Endodermal cell (in vitro differentiated cells): ENCODE data around the gene DENND1A. TPM values are rescaled to one million over a fixed set of nuclear protein-coding genes. Genes with fewer than 3 reads are reported as not detected.

Source experiments
- DNase-seq: peaks from one replicate; pipeline ENCODE4 v3.0.0-alpha.2; 2017
- H3K27ac ChIP-seq: 2 replicates; pipeline ENCODE4 v1.5.1; 2013; ENCODE audit warnings: mild to moderate bottlenecking, low read depth, low read length, moderate library complexity
- H3K27me3 ChIP-seq: 2 replicates; pipeline ENCODE4 v1.6.1; 2013; ENCODE audit warnings: mild to moderate bottlenecking, low read length, moderate library complexity; ENCODE audit not compliant: insufficient read depth, control insufficient read depth, poor library complexity, severe bottlenecking
- H3K36me3 ChIP-seq: 2 replicates; pipeline ENCODE4 v1.7.0; 2013; ENCODE audit warnings: mild to moderate bottlenecking, low read length, moderate library complexity; ENCODE audit not compliant: control insufficient read depth, insufficient read depth
- H3K4me1 ChIP-seq: one replicate; pipeline ENCODE4 v1.7.0; 2013; ENCODE audit warnings: low read length; ENCODE audit not compliant: control insufficient read depth, insufficient read depth
- H3K4me3 ChIP-seq: 2 replicates; pipeline ENCODE4 v1.5.1; 2013; ENCODE audit warnings: mild to moderate bottlenecking, low read length, moderate library complexity
- H3K9ac ChIP-seq: 2 replicates; pipeline ENCODE4 v1.6.1; 2013; ENCODE audit warnings: mild to moderate bottlenecking, low read length, moderate library complexity; ENCODE audit not compliant: poor library complexity, severe bottlenecking; ENCODE audit errors: extremely low read depth
- H3K9me3 ChIP-seq: 2 replicates; pipeline ENCODE4 v1.6.1; 2013; ENCODE audit warnings: mild to moderate bottlenecking, low read length, moderate library complexity; ENCODE audit not compliant: control insufficient read depth
- H3K27ac Mint-ChIP-seq: 2 replicates; pipeline ENCODE4 v1.8.0; 2020; ENCODE audit warnings: mixed read lengths
- H3K27me3 Mint-ChIP-seq: 2 replicates; pipeline ENCODE4 v1.8.0; 2021; ENCODE audit warnings: mild to moderate bottlenecking, mixed read lengths; ENCODE audit not compliant: insufficient read depth
- H3K36me3 Mint-ChIP-seq: 2 replicates; pipeline ENCODE4 v1.8.0; 2020; ENCODE audit warnings: low read depth, mixed read lengths
- H3K4me1 Mint-ChIP-seq: 2 replicates; pipeline ENCODE4 v1.8.0; 2020; ENCODE audit warnings: mixed read lengths
- H3K4me3 Mint-ChIP-seq: 2 replicates; pipeline ENCODE4 v1.8.0; 2020; ENCODE audit warnings: mild to moderate bottlenecking, moderate library complexity, mixed read lengths
- H3K9me3 Mint-ChIP-seq: 2 replicates; pipeline ENCODE4 v1.8.0; 2020; ENCODE audit warnings: mild to moderate bottlenecking, mixed read lengths
- WGBS, 2 experiments: methylation state at CpG; one replicate each; pipeline versions ENCODE4 v1.1.5 to v1.1.7; 2013; ENCODE audit warnings: missing lambda C conversion rate in 2 of 2, mixed read lengths in 1 of 2; ENCODE audit not compliant: insufficient coverage in 1 of 2, insufficient read length in 1 of 2; 5-methylcytosine and 5-hydroxymethylcytosine counted together
- total RNA-seq, 2 donors: library from RNA; stranded (reverse); fragmentation: NEBNext Ultra II Directional in 1 of 2; extraction: Animal tissue kit (Norgen Biotek cat#: 25700) in 1 of 2; gene quantifications; 2 replicates in 1 of 2; 3 replicates in 1 of 2; pipeline ENCODE4 v1.2.1, GENCODE V29; 2021
- TF ChIP-seq, protein P1 (sequence below): fragments of 200-600 bp; sonication (generic); conservative IDR thresholded peaks from 2 replicates; pipeline ENCODE4 v1.5.0; 2021; ENCODE audit warnings: antibody characterized with exemption, mild to moderate bottlenecking

DENND1A gene
- total RNA-seq, 2 donors from 2014 or later: 29.5 to 38.4 TPM

DNA sequence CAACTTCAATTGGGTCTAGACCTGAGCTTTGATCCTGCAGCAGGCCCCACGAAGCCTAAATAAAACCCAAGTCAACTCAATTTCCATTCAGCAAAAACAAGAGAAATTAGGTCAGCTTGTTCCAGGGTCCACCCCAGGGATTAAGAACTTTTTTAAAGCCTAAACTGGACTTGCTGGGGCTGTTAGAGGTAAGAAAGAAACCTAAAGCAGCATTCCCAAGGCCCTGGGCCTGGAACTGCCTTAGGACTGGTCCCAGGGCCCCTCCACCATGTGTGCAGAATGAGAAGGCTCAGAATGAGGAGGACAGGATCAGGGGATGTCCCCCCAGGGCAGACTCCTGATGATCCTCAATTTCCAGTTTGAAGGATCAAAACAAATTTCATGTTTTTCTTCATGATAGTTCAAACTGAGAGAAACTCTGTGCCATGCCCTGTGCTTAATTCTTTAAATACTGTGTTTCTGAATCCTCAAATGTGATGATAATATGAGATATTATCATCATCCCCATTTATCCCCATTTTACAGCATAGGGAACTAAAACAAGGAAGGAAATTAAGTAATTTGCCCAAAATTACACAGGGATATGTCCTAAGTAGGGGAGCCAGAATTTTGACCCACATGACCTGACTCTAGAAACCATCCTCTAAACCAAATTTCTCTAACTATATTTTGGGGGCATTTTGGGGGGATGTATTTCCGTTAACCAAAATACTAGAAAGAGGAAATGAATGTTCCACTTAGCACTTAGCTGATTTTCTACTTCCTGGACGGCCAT, 64.5 kb downstream of the DENND1A start:
- no peak overlapping the region for H3K27ac Mint-ChIP-seq
- peaks cover 5% of the 10 kb centered on the region for H3K27me3 ChIP-seq
- no peak overlapping the region for H3K4me3 ChIP-seq
- peaks cover 20% of the 10 kb centered on the region for H3K4me1 ChIP-seq
- H3K36me3 Mint-ChIP-seq: peaks cover 2% of the 10 kb centered on the region
- 89 to 100% methylated on average over 2 to 3 of the region's 3 CpGs for WGBS, 2 experiments
- H3K9me3 ChIP-seq: no peaks in the 10 kb centered on the region
- TF ChIP-seq, protein P1, sequence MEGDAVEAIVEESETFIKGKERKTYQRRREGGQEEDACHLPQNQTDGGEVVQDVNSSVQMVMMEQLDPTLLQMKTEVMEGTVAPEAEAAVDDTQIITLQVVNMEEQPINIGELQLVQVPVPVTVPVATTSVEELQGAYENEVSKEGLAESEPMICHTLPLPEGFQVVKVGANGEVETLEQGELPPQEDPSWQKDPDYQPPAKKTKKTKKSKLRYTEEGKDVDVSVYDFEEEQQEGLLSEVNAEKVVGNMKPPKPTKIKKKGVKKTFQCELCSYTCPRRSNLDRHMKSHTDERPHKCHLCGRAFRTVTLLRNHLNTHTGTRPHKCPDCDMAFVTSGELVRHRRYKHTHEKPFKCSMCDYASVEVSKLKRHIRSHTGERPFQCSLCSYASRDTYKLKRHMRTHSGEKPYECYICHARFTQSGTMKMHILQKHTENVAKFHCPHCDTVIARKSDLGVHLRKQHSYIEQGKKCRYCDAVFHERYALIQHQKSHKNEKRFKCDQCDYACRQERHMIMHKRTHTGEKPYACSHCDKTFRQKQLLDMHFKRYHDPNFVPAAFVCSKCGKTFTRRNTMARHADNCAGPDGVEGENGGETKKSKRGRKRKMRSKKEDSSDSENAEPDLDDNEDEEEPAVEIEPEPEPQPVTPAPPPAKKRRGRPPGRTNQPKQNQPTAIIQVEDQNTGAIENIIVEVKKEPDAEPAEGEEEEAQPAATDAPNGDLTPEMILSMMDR: no peak
- no peak for DNase-seq
- H3K27ac ChIP-seq: no peak overlapping the region
- no peaks in the 10 kb centered on the region for H3K27me3 Mint-ChIP-seq
- H3K36me3 ChIP-seq: no peaks in the 10 kb centered on the region
- no peaks in the 10 kb centered on the region for H3K9me3 Mint-ChIP-seq
- H3K9ac ChIP-seq: no peak overlapping the region
- peaks cover 63% of the 10 kb centered on the region for H3K4me1 Mint-ChIP-seq
- H3K4me3 Mint-ChIP-seq: no peak overlapping the region

DNA sequence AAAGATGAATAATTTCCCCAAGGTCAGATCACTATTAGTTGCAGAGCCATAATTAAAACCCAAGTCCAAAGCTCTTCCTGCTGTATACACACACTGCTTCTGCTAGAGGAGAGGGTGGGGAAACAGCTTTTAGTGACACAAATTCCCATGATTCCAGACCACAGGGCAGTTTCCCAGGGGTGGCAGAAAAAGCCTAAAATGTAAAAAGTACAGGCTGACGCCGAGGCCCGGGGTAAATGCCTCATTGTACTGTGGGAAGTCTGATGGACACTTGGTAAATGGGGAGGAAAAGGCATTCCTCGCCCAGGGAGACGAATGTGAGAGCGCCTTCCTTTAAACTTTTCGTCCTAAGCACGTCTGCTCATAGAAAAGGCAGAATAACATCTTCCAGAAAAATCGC, 65.7 kb downstream of the DENND1A start:
- peaks cover 20% of the 10 kb centered on the region for H3K4me1 ChIP-seq
- H3K9me3 ChIP-seq: no peaks in the 10 kb centered on the region
- no peak overlapping the region for H3K27ac ChIP-seq
- no peaks in the 10 kb centered on the region for H3K9me3 Mint-ChIP-seq
- no peaks in the 10 kb centered on the region for H3K27me3 Mint-ChIP-seq
- TF ChIP-seq, protein P1: no peak
- H3K4me1 Mint-ChIP-seq: peaks cover 71% of the 10 kb centered on the region
- peak; percentile 54 for DNase-seq
- no peak overlapping the region for H3K9ac ChIP-seq
- no peaks in the 10 kb centered on the region for H3K36me3 Mint-ChIP-seq
- no peak overlapping the region for H3K4me3 Mint-ChIP-seq
- peak overlapping the region; percentile 59 for H3K27ac Mint-ChIP-seq
- H3K36me3 ChIP-seq: no peaks in the 10 kb centered on the region
- H3K4me3 ChIP-seq: no peak overlapping the region
- WGBS, 2 experiments: 47 to 56% methylated on average over 6 to 9 of the region's 9 CpGs
- H3K27me3 ChIP-seq: peaks cover 5% of the 10 kb centered on the region

DNA sequence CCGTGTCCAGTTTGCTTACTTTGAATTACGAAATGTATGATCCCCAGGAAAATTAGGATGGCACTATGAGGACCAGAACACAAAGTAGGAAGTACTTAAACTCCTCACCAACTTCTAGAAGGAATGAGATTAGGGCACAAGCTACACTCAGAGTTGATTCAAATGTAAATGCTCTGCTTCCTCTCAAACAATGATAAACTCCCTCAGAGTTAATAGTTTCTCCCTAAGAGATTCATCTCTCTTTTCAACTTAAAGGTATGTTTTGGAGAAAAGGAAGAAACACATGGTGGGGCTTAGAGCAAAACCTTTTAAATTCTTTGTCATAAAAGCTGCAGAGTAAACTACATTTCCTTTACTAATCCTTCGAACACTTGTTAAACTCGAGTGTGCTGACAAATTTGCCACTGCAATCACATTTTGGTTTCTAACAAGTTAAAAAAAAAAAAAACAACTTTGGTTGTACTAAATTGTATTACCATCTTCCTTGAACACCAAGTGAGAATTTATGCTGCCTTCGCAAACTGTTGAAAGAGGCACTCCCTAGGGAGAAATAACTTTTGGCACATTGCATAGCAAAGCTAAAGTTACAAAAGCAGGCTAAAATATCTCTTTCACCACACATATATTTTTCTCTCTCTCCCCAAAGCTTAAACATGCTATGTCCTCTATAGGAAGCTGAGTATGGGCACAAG, 66.6 kb downstream of the DENND1A start:
- Mint-ChIP-seq H3K36me3 (peaks cover 2% of the 10 kb centered on the region), H3K27ac (peak overlapping the region; percentile 34), H3K4me3 (peak overlapping the region; percentile 8), H3K27me3 (no peaks in the 10 kb centered on the region), H3K9me3 (no peaks in the 10 kb centered on the region), H3K4me1 (peaks cover 71% of the 10 kb centered on the region)
- no peak for DNase-seq
- no peak overlapping the region for H3K9ac ChIP-seq
- 0 to 7% methylated on average over 1 to 5 of the region's 5 CpGs for WGBS, 2 experiments
- no peaks in the 10 kb centered on the region for H3K36me3 ChIP-seq
- H3K27me3 ChIP-seq: peaks cover 5% of the 10 kb centered on the region
- H3K4me3 ChIP-seq: peak overlapping the region; percentile 17
- peaks cover 20% of the 10 kb centered on the region for H3K4me1 ChIP-seq
- H3K9me3 ChIP-seq: no peaks in the 10 kb centered on the region
- H3K27ac ChIP-seq: no peak overlapping the region
- TF ChIP-seq, protein P1: no peak
